GM18951 (cell line): Measurements from ENCODE around the gene SNX9.

Source experiments
- POLR2A ChIP-seq: IDR thresholded peaks from 4 replicates; pipeline ENCODE4 v1.6.1; 2011; ENCODE audit warnings: mild to moderate bottlenecking; ENCODE audit not compliant: insufficient read length, insufficient read depth; ENCODE audit errors: extremely low read depth
- in situ Hi-C: fragments of 300-500 bp; cut with MboI; formaldehyde crosslinking; loops from one replicate; pipeline ENCODE4 v1.12.0; 2022; ENCODE audit warnings: low sequenced_read_pairs, mixed read lengths, inconsistent platforms; ENCODE audit not compliant: unreplicated experiment

SNX9 gene

DNA sequence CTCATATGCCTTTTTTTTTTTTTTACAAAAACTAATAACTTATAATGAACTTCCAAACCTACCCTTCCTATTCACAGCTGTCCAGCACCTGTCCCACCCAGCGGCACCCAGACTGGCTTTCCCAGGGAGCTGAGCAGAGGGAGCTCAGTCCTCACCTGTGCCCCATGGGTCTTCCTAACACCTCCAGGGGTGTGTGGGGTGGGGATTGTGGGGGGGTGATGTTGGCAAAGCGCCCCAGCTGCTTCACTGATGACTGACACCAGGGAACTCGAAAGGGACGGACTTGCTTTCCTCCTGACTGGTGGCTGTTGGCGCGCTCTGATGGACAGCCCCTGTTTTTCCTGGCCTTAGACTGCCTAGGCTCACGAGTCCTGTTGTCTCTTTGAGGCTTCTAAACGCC is 144.4 kb downstream of the SNX9 start:
- in situ Hi-C loops = loop anchor here (25.0 kb wide), 1 partner anchor 655 kb away; the partner anchor contains the start of gene TMEM242
- TF ChIP-seq POLR2A = no peak

DNA sequence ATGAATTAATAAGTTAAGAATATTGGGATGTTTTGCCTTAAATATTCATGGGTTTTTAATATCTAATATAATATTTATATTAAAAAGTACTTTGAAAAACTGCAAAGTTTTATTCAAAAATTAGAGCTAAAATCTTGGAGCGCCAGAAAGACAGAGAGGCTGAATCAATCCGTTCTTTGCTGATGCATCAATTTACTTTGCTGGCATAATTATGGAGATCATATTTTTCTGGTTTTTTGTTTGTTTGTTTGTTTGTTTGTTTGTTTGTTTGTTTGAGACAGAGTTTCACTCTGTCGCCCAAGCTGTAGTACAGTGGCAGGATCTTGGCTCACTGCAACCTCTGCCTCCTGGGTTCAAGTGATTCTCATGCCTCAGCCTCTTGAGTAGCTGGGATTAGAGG is 149.1 kb downstream of the SNX9 start:
- in situ Hi-C loops = loop anchor here (25.0 kb wide), 1 partner anchor 660 kb away; the partner anchor contains the start of gene TMEM242

DNA sequence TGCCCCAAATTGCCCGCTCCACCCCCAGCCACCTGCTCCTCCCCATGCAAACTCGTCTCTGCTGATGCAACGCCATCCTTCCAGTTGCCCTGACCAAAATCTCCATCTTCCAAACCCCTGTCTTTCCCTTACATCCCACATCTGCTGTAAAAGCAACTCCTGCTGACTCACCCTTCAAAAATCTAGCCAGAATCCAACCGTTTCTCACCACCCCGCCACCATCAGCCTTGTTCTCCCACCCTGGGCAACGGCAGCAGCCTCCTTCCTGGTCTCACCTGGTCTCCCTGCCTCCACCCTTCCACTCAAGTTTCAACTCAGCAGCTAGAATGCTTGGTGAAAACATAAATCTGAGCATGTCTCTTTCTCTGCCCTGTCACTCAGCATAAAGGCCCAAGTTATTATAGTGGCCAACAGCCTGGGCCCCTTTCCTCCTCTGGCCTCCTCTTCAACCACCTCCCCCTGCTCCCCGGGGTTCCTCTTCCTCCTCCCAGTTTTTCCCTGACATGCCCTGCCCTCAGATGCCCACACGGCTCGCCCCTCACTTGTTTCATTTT is 151.4 kb downstream of the SNX9 start:
- no peak for TF ChIP-seq POLR2A
- in situ Hi-C loops = loop anchor here (25.0 kb wide), 1 partner anchor 662 kb away; the partner anchor contains the start of gene TMEM242

DNA sequence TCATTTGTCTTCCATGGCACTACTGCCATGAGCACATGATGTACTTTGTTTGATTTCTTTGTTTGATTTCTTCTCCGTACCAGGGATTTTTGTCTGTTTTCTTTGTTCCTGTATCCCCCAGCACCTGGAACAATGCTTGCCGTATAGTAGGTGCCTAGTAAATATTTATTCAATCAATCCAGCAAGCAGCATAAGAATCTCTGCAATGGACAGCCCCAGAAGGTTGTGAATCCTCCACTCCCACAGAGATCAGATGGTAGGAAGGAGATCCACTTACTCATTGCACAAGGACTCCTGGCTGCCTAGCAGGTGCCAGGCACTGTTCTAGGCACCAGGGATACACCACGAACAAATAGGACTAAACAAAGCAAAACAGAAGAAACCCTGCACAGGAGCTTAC is 151.9 kb downstream of the SNX9 start:
- in situ Hi-C loops = loop anchor here (25.0 kb wide), 1 partner anchor 663 kb away; the partner anchor contains the start of gene TMEM242
- TF ChIP-seq POLR2A = no peak

DNA sequence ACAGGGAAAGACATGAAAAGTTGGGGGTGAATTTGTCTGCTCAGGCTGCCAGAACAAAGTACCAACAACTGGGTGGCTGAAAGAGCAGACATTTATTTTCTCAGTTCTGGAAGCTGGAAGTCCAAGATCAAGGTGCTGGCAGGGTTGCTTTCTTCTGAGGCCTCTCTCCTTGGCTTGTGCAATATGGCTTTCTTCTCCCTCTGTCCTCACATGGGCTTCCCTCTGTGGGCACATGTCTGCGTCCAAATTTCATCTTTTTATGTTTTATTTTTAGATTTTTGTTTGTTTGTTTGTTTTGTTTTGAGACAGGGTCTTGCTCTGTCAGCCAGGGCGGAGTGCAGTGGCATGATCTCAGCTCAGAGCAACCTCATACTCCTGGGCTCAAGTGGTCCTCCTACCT is 152.4 kb downstream of the SNX9 start:
- in situ Hi-C loops = no loop called here
- TF ChIP-seq POLR2A = no peak

DNA sequence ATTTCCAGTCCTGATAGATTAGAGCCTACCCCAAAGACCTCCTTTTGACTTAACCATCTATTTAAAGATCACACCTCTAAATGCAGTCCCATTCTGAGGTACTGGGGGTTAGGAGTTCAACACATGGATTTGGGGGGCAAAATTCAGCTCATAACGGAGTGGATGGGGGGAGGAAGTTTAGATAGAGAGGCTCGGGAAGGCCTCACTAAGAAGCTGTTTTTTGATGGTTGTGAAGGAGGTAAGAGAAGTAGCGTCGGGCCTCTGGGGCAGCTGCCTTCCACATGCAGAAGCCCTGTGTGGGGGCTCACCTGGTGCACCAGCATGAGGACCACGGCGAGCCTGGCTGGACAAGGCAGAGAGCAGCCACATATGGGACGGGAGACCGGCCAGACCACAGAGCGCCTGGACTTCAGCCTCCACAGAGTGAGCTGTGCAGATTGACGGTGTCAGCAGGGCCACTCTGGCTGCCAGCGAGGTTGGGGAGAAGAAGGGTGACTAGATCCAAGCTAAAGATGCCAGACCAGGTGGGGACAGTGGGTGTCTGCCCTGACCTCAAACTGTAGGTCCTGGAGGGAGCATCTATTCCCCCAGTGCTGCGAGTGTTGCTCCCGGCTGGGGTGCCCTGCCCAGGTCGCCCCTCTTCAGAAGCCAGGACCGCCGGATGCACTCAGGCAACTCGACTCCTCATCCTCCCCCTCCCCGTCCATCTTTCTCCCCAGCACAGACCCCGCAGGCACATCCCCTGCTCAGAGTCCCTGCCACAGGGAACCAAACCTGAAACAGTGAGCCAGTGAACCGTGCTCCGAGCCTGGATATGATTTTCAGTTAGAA is 153.5 kb downstream of the SNX9 start:
- no peak for TF ChIP-seq POLR2A
- in situ Hi-C loops = no loop called here

DNA sequence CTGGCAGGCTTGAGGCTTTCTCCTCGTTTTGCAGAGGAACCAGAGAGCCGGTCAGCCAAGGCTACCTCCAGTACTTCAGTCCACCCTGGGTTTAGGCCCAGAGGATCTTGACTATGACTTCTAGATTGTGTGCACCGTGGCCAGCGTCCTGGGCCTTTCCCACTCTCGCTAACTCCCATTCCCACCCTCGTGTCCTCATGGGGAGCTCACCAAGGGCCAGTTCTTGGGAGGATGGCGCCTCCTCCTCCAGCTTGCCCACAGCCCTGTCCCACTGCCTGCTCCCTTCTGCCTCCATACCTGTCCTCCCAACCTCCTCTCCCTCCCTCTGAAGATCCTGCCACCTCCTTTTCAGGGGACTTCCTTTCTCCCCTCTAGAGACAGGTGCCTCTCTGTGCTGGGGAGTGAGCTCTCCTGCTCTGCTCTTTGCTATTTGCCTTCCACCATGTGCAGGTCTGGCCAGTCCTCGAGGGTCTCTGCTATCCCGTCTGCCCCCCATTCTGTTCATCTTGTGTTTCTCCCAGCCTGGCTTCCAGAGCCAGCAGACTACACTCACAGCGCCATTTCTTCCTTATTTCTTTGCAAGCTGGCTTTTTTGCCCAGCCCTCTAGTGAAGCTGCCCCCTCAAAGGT is 154.2 kb downstream of the SNX9 start:
- TF ChIP-seq POLR2A = no peak
- in situ Hi-C loops = no loop called here

DNA sequence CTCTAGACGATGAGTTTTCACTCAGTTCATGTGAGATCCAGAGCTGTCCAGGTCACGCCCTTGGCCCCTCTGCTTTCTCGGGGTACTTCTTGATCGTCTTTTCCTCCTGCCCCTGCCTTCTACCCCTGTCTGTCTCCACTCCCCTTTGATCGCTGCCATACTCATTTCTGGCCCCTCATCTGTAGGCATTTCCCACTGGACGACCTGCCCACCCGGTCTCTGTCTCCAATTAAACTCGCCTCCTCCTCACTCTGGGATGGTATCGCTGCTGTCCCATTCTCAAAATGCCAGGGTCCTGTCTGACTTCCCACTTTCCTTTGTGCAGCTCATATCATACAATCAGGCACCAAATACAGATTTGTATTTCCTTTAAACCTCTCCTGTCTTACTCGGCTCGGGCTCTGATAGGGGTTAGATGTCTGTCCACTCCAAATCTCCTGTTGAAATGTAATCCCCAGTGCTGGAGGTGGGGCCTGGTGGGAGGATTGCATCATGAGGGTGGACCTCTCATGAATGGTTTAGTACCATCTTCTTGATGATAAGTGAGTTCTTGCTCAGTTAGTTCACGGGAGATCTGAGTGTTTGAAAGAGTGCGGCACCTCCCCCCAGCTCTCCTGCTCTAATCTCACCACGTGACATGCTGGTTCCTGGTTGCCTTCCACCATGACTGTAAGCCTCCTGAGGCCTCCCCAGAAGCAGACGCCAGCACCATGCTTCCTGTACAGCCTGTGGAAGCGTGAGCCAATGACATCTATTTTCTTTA is 155.2 kb downstream of the SNX9 start:
- in situ Hi-C loops = no loop called here
- no peak for TF ChIP-seq POLR2A

DNA sequence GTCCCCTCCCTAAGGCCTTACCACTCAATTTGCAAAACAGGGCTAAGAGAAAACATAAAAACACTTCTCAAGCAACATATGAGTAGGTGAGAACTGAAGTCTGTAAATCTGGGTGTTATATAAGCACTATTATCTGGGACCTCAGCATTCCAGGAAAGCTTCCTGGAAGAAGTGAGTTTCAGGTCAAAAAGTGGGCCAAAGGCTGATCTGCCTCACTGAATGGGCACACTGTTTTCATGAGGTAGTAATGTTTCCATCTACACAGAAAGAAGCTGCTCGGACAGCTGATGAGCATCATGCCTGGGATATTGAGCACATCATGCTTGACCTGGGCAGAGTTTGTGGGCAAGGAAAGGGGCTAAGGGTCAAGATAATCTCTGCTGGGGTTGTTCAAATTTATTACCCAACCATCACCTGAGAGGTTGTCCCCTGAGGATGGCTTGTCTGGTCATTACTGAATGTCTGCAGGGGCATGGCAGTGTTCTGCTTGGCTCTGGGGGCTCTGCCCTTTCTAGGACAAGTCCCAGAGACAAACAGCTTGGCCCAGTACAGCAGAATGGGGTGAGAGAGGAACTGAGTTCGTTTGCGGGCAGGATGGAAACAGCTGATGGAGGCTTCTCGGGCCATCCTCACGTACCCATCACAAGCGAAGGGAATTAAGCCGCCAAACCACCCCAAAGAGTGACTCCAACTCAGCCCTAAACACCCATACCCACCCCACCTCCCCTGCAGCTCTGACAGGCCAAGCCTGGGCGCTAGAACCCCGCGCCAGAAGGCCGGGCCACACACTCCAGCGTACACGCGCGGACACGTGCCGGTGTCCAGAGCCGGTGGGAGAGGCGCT is 157.5 kb downstream of the SNX9 start:
- TF ChIP-seq POLR2A = no peak
- in situ Hi-C loops = no loop called here

DNA sequence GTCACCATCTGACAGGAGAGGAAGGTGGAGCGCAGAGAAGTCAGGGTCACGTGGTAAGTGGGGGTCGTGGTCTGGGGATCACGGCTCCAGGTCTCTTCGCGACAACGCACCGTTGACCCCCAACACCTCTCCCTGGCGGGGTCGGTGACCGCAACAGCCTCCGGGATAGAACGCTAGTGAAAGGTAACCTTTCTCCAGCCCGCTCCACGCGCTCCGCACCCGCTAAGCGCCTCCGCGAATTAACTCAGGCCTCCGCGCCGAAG is 158.0 kb downstream of the SNX9 start:
- in situ Hi-C loops = no loop called here
- no peak for TF ChIP-seq POLR2A

DNA sequence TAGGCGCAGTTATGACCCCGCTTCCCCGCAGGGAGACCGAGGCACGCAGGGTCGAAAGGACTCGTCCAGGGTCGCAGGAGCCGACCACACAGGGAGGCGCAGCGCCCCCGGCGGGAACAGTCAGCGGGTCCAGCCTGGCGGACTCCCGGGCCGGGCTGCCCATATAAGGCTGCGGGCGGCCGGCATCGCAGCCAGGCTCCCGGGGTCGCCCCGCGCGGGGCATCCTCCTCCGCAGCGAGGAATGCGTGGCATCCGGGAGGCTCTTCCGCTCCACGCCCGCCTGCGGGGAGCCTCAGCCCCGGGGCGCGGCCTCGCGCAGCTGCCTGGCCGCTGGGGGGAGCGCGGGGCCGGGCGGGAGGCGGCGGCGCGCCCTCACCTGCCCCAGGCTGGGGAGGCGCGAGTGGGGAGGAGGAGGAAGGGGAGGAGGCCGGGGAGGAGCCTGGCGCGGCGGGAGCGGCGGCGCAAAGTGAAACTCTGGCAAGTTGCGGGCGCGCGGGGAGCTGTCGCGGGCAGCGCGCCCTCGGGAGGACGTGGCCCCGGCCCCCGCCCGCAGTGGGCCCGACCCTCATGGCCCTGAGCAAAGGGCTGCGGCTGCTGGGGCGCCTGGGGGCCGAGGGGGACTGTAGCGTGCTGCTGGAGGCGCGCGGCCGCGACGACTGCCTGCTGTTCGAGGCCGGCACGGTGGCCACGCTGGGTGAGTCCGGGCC is 158.5 kb downstream of the SNX9 start, which contains the start of gene SYNJ2:
TSS of gene SYNJ2 (plus strand) at position 469 of the 707 bp plus-strand sequence. CDS start at position 568, 99 bp downstream.
- no peak for TF ChIP-seq POLR2A
- in situ Hi-C loops = no loop called here

DNA sequence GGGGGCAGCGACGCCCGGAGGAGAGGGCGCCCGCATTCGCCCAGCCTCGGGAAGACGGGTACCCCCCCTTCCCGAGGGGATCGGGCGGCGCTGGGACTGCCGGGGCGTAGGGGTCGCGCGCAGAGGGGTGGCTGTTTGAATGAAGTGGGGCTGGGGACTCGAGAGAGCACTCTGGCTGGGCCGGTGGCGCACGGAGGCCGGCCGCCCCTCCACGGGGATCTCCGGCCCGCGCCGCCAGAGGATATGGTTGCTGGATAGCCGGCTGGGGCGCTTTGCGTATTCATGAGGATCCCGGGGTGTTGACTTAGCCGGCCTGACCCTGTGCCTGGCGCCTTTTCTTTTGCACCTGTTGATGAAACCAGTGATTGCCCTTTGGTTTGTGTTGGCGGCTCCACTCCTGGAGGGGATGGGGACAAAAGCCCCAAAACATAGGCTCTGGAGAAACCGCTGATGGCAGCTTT is 159.1 kb downstream of the SNX9 start:
- in situ Hi-C loops = no loop called here
- no peak for TF ChIP-seq POLR2A
